ENCODE measurements around the gene TTPAL. TPM values are rescaled to one million over a fixed set of nuclear protein-coding genes. Genes with fewer than 3 reads are reported as not detected.

The TTPAL gene
- total and polyA plus RNA-seq, 10 of the 15 experiments (the other 5 are each of a cell fraction or from before 2014, with no cell fraction given): 4.0 to 24.0 (median 9.3) TPM

DNA sequence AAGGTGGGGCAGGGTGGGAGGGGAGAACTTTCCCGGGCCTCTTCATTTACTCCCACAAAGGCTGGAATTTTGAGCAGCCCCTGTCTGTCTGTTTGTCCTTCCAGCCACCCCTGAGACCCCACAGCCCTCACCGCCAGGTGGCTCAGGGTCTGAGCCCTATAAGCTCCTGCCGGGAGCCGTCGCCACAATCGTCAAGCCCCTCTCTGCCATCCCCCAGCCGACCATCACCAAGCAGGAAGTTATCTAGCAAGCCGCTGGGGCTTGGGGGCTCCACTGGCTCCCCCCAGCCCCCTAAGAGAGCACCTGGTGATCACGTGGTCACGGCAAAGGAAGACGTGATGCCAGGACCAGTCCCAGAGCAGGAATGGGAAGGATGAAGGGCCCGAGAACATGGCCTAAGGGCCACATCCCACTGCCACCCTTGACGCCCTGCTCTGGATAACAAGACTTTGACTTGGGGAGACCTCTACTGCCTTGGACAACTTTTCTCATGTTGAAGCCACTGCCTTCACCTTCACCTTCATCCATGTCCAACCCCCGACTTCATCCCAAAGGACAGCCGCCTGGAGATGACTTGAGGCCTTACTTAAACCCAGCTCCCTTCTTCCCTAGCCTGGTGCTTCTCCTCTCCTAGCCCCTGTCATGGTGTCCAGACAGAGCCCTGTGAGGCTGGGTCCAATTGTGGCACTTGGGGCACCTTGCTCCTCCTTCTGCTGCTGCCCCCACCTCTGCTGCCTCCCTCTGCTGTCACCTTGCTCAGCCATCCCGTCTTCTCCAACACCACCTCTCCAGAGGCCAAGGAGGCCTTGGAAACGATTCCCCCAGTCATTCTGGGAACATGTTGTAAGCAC lies 46.0 kb upstream of the TTPAL start:
- Histone ChIP-seq H3K9ac (ENCODE audit: control insufficient read depth, insufficient read depth, low read length) (no peak overlapping the region), H3K27ac (ENCODE audit: control insufficient read depth, insufficient read depth) (no peak overlapping the region), H3K9me3 (replicated peaks; ENCODE audit: control insufficient read depth, insufficient read depth, low read length) (no peaks in the 10 kb centered on the region), H3K27me3 (replicated peaks in 1 of 2; ENCODE audit: control insufficient read depth in 2 of 2, insufficient read depth in 2 of 2, low read length in 1 of 2) (peaks cover 0 to 2% of the 10 kb centered on the region in 2 experiments; a peak in 2 of 4 replicates), H2AFZ (ENCODE audit: control insufficient read depth, low read depth, low read length) (no peak overlapping the region), H3K4me1 (ENCODE audit: control insufficient read depth, insufficient read depth, low read length) (no peaks in the 10 kb centered on the region), H3K36me3 (ENCODE audit: control insufficient read depth in 2 of 2, insufficient read depth in 2 of 2, low read length in 1 of 2) (no peaks in the 10 kb centered on the region), H3K4me3 (no peak overlapping the region), H3K4me2 (ENCODE audit: control insufficient read depth, insufficient read depth) (no peak overlapping the region), H4K20me1 (ENCODE audit: control insufficient read depth, insufficient read depth) (no peaks in the 10 kb centered on the region), H3K79me2 (ENCODE audit: control insufficient read depth, insufficient read depth, low read length) (no peaks in the 10 kb centered on the region)
- in situ Hi-C loops (cut with MboI) (no loop called here), intact Hi-C loops (cut with micrococcal nuclease; ENCODE audit: unreplicated experiment) (no loop called here)
- ATAC-seq (no peak), FAIRE-seq (no peak), DNase-seq (ENCODE audit: low read depth, low spot score) (no peak)
- WGBS (ENCODE audit: insufficient coverage, insufficient replicate concordance, low lambda C conversion rate, missing lambda C conversion rate): 42% methylated on average over 17 of the region's 17 CpGs
- POLR2A ChIA-PET: no interaction called here
- RAD21 ChIA-PET (ENCODE audit: unreplicated experiment): no interaction called here
- no TSS peak for BruUV-seq (replicated peaks)
- TF ChIP-seq POLR2A (IDR thresholded peaks at IDR 0.05; ENCODE audit: low read depth, low read length) (no peak), SPI1 (IDR thresholded peaks at IDR 0.05; ENCODE audit: borderline replicate concordance, insufficient read depth, low read depth, low read length) (no peak), EED (IDR thresholded peaks at IDR 0.05; ENCODE audit: low read depth) (no peak), HDGF (IDR thresholded peaks at IDR 0.05) (no peak), WRNIP1 (IDR thresholded peaks at IDR 0.05; ENCODE audit: borderline replicate concordance, low read depth, low read length) (no peak), HCFC1 (IDR thresholded peaks at IDR 0.05; ENCODE audit: low read length) (no peak), KDM1A (IDR thresholded peaks at IDR 0.05; ENCODE audit: borderline replicate concordance) (no peak), SP1 (IDR thresholded peaks at IDR 0.05; ENCODE audit: low read depth, low read length) (no peak), PML (IDR thresholded peaks at IDR 0.05; ENCODE audit: low read length) (no peak), NFIC (IDR thresholded peaks at IDR 0.05; ENCODE audit: low read depth, low read length) (no peak), ESRRA (IDR thresholded peaks at IDR 0.05; ENCODE audit: low read length) (no peak), MYC (IDR thresholded peaks at IDR 0.05; ENCODE audit: insufficient read depth, insufficient read length, insufficient replicate concordance, low read length, severe bottlenecking) (no peak), RELA (IDR thresholded peaks at IDR 0.05; ENCODE audit: borderline replicate concordance, partially characterized antibody) (no peak)
- TF ChIP-seq, protein P1, sequence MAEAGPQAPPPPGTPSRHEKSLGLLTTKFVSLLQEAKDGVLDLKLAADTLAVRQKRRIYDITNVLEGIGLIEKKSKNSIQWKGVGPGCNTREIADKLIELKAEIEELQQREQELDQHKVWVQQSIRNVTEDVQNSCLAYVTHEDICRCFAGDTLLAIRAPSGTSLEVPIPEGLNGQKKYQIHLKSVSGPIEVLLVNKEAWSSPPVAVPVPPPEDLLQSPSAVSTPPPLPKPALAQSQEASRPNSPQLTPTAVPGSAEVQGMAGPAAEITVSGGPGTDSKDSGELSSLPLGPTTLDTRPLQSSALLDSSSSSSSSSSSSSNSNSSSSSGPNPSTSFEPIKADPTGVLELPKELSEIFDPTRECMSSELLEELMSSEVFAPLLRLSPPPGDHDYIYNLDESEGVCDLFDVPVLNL (IDR thresholded peaks at IDR 0.05; ENCODE audit: low read depth, low read length): no peak
- SMC1A ChIA-PET (ENCODE audit: uncharacterized antibody, unreplicated experiment): no interaction called here
- CTCF ChIA-PET: no interaction called here

All from GM12878 (cell line).